Measurements from ENCODE around the gene ZNF587B.
"Not testable (repeated sequence)": the region's sequence is repeated elsewhere in the genome, so short reads cannot be mapped to it uniquely, and the experiment has no call there.

ZNF587B gene

GRCh38 chr19:57802269-57802668 is 27.8 kb upstream of the ZNF587B start:
- TF ChIP-seq CTCF (IDR thresholded peaks at IDR 0.05; ENCODE audit: extremely low read depth, insufficient read depth, missing control alignments) = peak; percentile 45
- DNase-seq (ENCODE audit: low spot score) = no peak
- in situ Hi-C loops (cut with MboI; ENCODE audit: low pct_unique_long_range_greater_than_20kb, low sequenced_read_pairs, unreplicated experiment) = no loop called here

- in situ Hi-C loops (cut with MboI; ENCODE audit: low pct_unique_long_range_greater_than_20kb, low sequenced_read_pairs, unreplicated experiment) = no loop called here
- TF ChIP-seq CTCF (IDR thresholded peaks at IDR 0.05; ENCODE audit: extremely low read depth, insufficient read depth, missing control alignments) = no peak
- DNase-seq (ENCODE audit: low spot score) = no peak
These were observed 26.9 kb upstream of the ZNF587B start for GRCh38 chr19:57803265-57803593.

- TF ChIP-seq CTCF (IDR thresholded peaks at IDR 0.05; ENCODE audit: extremely low read depth, insufficient read depth, missing control alignments) = no peak
- in situ Hi-C loops (cut with MboI; ENCODE audit: low pct_unique_long_range_greater_than_20kb, low sequenced_read_pairs, unreplicated experiment) = no loop called here
- no peak for DNase-seq (ENCODE audit: low spot score)
These were observed 26.3 kb upstream of the ZNF587B start for GRCh38 chr19:57803594-57804325.

GRCh38 chr19:57807541-57807940 is 22.6 kb upstream of the ZNF587B start:
- DNase-seq (ENCODE audit: low spot score) = no peak
- TF ChIP-seq CTCF (IDR thresholded peaks at IDR 0.05; ENCODE audit: extremely low read depth, insufficient read depth, missing control alignments) = no peak
- in situ Hi-C loops (cut with MboI; ENCODE audit: low pct_unique_long_range_greater_than_20kb, low sequenced_read_pairs, unreplicated experiment) = no loop called here

GRCh38 chr19:57810410-57811295 is 19.4 kb upstream of the ZNF587B start:
- DNase-seq (ENCODE audit: low spot score); in situ Hi-C loops (cut with MboI; ENCODE audit: low pct_unique_long_range_greater_than_20kb, low sequenced_read_pairs, unreplicated experiment): not testable (repeated sequence)

GRCh38 chr19:57812226-57812625 is 17.9 kb upstream of the ZNF587B start:
- in situ Hi-C loops (cut with MboI; ENCODE audit: low pct_unique_long_range_greater_than_20kb, low sequenced_read_pairs, unreplicated experiment) = no loop called here
- no peak for TF ChIP-seq CTCF (IDR thresholded peaks at IDR 0.05; ENCODE audit: extremely low read depth, insufficient read depth, missing control alignments)
- DNase-seq (ENCODE audit: low spot score) = peak; percentile 62

GRCh38 chr19:57812975-57813820 is 16.9 kb upstream of the ZNF587B start:
- in situ Hi-C loops (cut with MboI; ENCODE audit: low pct_unique_long_range_greater_than_20kb, low sequenced_read_pairs, unreplicated experiment); DNase-seq (ENCODE audit: low spot score): not testable (repeated sequence)

All from GM13977 (cell line).